Endodermal cell (in vitro differentiated cells): ENCODE data around the gene WDR7. TPM values are rescaled to one million over a fixed set of nuclear protein-coding genes. Genes with fewer than 3 reads are reported as not detected.

Experiments used
- DNase-seq: peaks from one replicate; pipeline ENCODE4 v3.0.0-alpha.2; 2017
- H3K27ac ChIP-seq: 2 replicates; pipeline ENCODE4 v1.5.1; 2013; ENCODE audit warnings: mild to moderate bottlenecking, low read depth, low read length, moderate library complexity
- H3K27me3 ChIP-seq: 2 replicates; pipeline ENCODE4 v1.6.1; 2013; ENCODE audit warnings: mild to moderate bottlenecking, low read length, moderate library complexity; ENCODE audit not compliant: insufficient read depth, control insufficient read depth, poor library complexity, severe bottlenecking
- H3K36me3 ChIP-seq: 2 replicates; pipeline ENCODE4 v1.7.0; 2013; ENCODE audit warnings: mild to moderate bottlenecking, low read length, moderate library complexity; ENCODE audit not compliant: control insufficient read depth, insufficient read depth
- H3K4me1 ChIP-seq: one replicate; pipeline ENCODE4 v1.7.0; 2013; ENCODE audit warnings: low read length; ENCODE audit not compliant: control insufficient read depth, insufficient read depth
- H3K4me3 ChIP-seq: 2 replicates; pipeline ENCODE4 v1.5.1; 2013; ENCODE audit warnings: mild to moderate bottlenecking, low read length, moderate library complexity
- H3K9ac ChIP-seq: 2 replicates; pipeline ENCODE4 v1.6.1; 2013; ENCODE audit warnings: mild to moderate bottlenecking, low read length, moderate library complexity; ENCODE audit not compliant: poor library complexity, severe bottlenecking; ENCODE audit errors: extremely low read depth
- H3K9me3 ChIP-seq: 2 replicates; pipeline ENCODE4 v1.6.1; 2013; ENCODE audit warnings: mild to moderate bottlenecking, low read length, moderate library complexity; ENCODE audit not compliant: control insufficient read depth
- H3K27ac Mint-ChIP-seq: 2 replicates; pipeline ENCODE4 v1.8.0; 2020; ENCODE audit warnings: mixed read lengths
- H3K27me3 Mint-ChIP-seq: 2 replicates; pipeline ENCODE4 v1.8.0; 2021; ENCODE audit warnings: mild to moderate bottlenecking, mixed read lengths; ENCODE audit not compliant: insufficient read depth
- H3K36me3 Mint-ChIP-seq: 2 replicates; pipeline ENCODE4 v1.8.0; 2020; ENCODE audit warnings: low read depth, mixed read lengths
- H3K4me1 Mint-ChIP-seq: 2 replicates; pipeline ENCODE4 v1.8.0; 2020; ENCODE audit warnings: mixed read lengths
- H3K4me3 Mint-ChIP-seq: 2 replicates; pipeline ENCODE4 v1.8.0; 2020; ENCODE audit warnings: mild to moderate bottlenecking, moderate library complexity, mixed read lengths
- H3K9me3 Mint-ChIP-seq: 2 replicates; pipeline ENCODE4 v1.8.0; 2020; ENCODE audit warnings: mild to moderate bottlenecking, mixed read lengths
- CTCF ChIP-seq: fragments of 200-600 bp; sonication (generic); conservative IDR thresholded peaks from 2 replicates; pipeline ENCODE4 v1.5.0; 2021; ENCODE audit warnings: antibody characterized with exemption, mild to moderate bottlenecking
- WGBS, 2 experiments: methylation state at CpG; one replicate each; pipeline versions ENCODE4 v1.1.5 to v1.1.7; 2013; ENCODE audit warnings: missing lambda C conversion rate in 2 of 2, mixed read lengths in 1 of 2; ENCODE audit not compliant: insufficient coverage in 1 of 2, insufficient read length in 1 of 2; 5-methylcytosine and 5-hydroxymethylcytosine counted together
- total RNA-seq, 2 donors: library from RNA; stranded (reverse); fragmentation: NEBNext Ultra II Directional in 1 of 2; extraction: Animal tissue kit (Norgen Biotek cat#: 25700) in 1 of 2; gene quantifications; 2 replicates in 1 of 2; 3 replicates in 1 of 2; pipeline ENCODE4 v1.2.1, GENCODE V29; 2021

WDR7 gene
- total RNA-seq, 2 donors from 2014 or later, result 17.1 to 22.5 TPM

- WGBS, 2 experiments, result 73 to 75% methylated on average over 1 to 5 of the region's 5 CpGs
- peaks cover 6% of the 10 kb centered on the region for H3K4me1 Mint-ChIP-seq
- no peaks in the 10 kb centered on the region for H3K27me3 Mint-ChIP-seq
These were observed 51.8 kb downstream of the WDR7 start for GRCh38 chr18:56702946-56703345.

GRCh38 chr18:56709463-56709862 lies 58.3 kb downstream of the WDR7 start:
- DNase-seq, result peak; percentile 50
- H3K36me3 Mint-ChIP-seq, result peaks cover 3% of the 10 kb centered on the region
- no peak overlapping the region for H3K4me3 ChIP-seq
- WGBS, 2 experiments, result 68 to 75% methylated on average over 1 to 2 of the region's 2 CpGs
- H3K27me3 Mint-ChIP-seq, result no peaks in the 10 kb centered on the region
- peak; percentile 32 for TF ChIP-seq CTCF
- H3K27ac Mint-ChIP-seq, result no peak overlapping the region
- H3K4me3 Mint-ChIP-seq, result no peak overlapping the region
- H3K9me3 Mint-ChIP-seq, result no peaks in the 10 kb centered on the region
- no peak overlapping the region for H3K9ac ChIP-seq
- peaks cover under 1% of the 10 kb centered on the region for H3K4me1 Mint-ChIP-seq
- H3K9me3 ChIP-seq, result no peaks in the 10 kb centered on the region
- H3K27ac ChIP-seq, result no peak overlapping the region
- no peaks in the 10 kb centered on the region for H3K27me3 ChIP-seq
- no peaks in the 10 kb centered on the region for H3K36me3 ChIP-seq
- H3K4me1 ChIP-seq, result no peaks in the 10 kb centered on the region

More at GRCh38 chr18:56702946-56703345, 51.8 kb downstream of the WDR7 start:
- H3K36me3 ChIP-seq, result no peaks in the 10 kb centered on the region
- H3K4me3 ChIP-seq, result no peak overlapping the region
- Mint-ChIP-seq H3K9me3 (no peaks in the 10 kb centered on the region), H3K27ac (no peak overlapping the region), H3K4me3 (no peak overlapping the region), H3K36me3 (peaks cover 3% of the 10 kb centered on the region)
- no peaks in the 10 kb centered on the region for H3K9me3 ChIP-seq
- no peak overlapping the region for H3K9ac ChIP-seq
- no peaks in the 10 kb centered on the region for H3K4me1 ChIP-seq
- H3K27me3 ChIP-seq, result no peaks in the 10 kb centered on the region
- no peak for DNase-seq
- H3K27ac ChIP-seq, result no peak overlapping the region
- TF ChIP-seq CTCF, result peak; percentile 81

GRCh38 chr18:56711708-56712445 lies 60.7 kb downstream of the WDR7 start:
- H3K9ac ChIP-seq, result no peak overlapping the region
- Mint-ChIP-seq H3K4me3 (no peak overlapping the region), H3K27ac (no peak overlapping the region), H3K36me3 (peaks cover 3% of the 10 kb centered on the region), H3K4me1 (peaks cover 15% of the 10 kb centered on the region), H3K9me3 (no peaks in the 10 kb centered on the region), H3K27me3 (no peaks in the 10 kb centered on the region)
- no peak overlapping the region for H3K27ac ChIP-seq
- TF ChIP-seq CTCF, result no peak
- no peak overlapping the region for H3K4me3 ChIP-seq
- H3K27me3 ChIP-seq, result no peaks in the 10 kb centered on the region
- H3K36me3 ChIP-seq, result no peaks in the 10 kb centered on the region
- no peaks in the 10 kb centered on the region for H3K9me3 ChIP-seq
- no peak for DNase-seq
- 93 to 100% methylated on average over 1 to 2 of the region's 2 CpGs for WGBS, 2 experiments
- H3K4me1 ChIP-seq, result peaks cover 4% of the 10 kb centered on the region
